ENCODE results near the gene DAG1. TPM values are rescaled to one million over a fixed set of nuclear protein-coding genes. Genes with fewer than 3 reads are reported as not detected.
A peak's percentile ranks its signal among the peaks of the same experiment; 100 is the strongest.

The DAG1 gene
- total and polyA plus RNA-seq, 2 donors (not counting 1 experiment from before 2014, with no cell fraction given): 48.7 TPM

DNA sequence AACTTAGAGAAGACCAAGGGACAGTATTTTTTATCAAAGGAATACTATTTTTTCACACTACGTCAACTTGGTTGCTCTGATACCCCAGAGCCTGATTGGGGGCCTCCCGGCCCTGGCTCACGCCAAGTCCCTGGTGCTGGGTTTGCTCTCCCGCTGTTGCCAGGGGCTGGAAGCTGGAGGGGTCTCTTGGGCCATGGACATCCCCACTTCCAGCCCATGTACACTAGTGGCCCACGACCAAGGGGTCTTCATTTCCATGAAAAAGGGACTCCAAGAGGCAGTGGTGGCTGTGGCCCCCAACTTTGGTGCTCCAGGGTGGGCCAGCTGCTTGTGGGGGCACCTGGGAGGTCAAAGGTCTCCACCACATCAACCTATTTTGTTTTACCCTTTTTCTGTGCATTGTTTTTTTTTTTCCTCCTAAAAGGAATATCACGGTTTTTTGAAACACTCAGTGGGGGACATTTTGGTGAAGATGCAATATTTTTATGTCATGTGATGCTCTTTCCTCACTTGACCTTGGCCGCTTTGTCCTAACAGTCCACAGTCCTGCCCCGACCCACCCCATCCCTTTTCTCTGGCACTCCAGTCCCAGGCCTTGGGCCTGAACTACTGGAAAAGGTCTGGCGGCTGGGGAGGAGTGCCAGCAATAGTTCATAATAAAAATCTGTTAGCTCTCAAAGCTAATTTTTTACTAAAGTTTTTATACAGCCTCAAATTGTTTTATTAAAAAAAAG, 63.9 kb downstream of the DAG1 start:
- Histone ChIP-seq H3K79me2 (ENCODE audit: control insufficient read depth, insufficient read depth, low read length) (no peaks in the 10 kb centered on the region), H2AFZ (ENCODE audit: low read length) (no peak overlapping the region), H3K9me3 (ENCODE audit: control insufficient read depth, insufficient read depth, low read depth, low read length) (no peaks in the 10 kb centered on the region), H3K27ac (ENCODE audit: insufficient read depth, low read length) (no peak overlapping the region), H3K4me1 (ENCODE audit: control insufficient read depth, extremely low read depth, insufficient read depth, low read length) (no peaks in the 10 kb centered on the region), H3K4me3 (replicated peaks in 1 of 4; ENCODE audit: control extremely low read depth in 1 of 4, insufficient read depth in 1 of 4, low read depth in 3 of 4, low read length in 4 of 4) (no peak overlapping the region), H3K4me2 (ENCODE audit: extremely low read depth, insufficient read depth, low read length) (no peak overlapping the region), H3K36me3 (ENCODE audit: control insufficient read depth, insufficient read depth, low read length) (peaks cover 1% of the 10 kb centered on the region), H4K20me1 (ENCODE audit: control insufficient read depth, extremely low read depth, insufficient read depth, low read length) (no peaks in the 10 kb centered on the region), H3K9ac (ENCODE audit: insufficient read depth, low read length) (no peak overlapping the region), H3K27me3 (ENCODE audit: control insufficient read depth, insufficient read depth, low read length) (no peaks in the 10 kb centered on the region)
- DNase-seq (ENCODE audit: low read depth in 2 of 2): no peak
- no peak for TF ChIP-seq EZH2 (IDR thresholded peaks at IDR 0.05; ENCODE audit: low read length, missing control alignments)
- TF ChIP-seq, protein P1, sequence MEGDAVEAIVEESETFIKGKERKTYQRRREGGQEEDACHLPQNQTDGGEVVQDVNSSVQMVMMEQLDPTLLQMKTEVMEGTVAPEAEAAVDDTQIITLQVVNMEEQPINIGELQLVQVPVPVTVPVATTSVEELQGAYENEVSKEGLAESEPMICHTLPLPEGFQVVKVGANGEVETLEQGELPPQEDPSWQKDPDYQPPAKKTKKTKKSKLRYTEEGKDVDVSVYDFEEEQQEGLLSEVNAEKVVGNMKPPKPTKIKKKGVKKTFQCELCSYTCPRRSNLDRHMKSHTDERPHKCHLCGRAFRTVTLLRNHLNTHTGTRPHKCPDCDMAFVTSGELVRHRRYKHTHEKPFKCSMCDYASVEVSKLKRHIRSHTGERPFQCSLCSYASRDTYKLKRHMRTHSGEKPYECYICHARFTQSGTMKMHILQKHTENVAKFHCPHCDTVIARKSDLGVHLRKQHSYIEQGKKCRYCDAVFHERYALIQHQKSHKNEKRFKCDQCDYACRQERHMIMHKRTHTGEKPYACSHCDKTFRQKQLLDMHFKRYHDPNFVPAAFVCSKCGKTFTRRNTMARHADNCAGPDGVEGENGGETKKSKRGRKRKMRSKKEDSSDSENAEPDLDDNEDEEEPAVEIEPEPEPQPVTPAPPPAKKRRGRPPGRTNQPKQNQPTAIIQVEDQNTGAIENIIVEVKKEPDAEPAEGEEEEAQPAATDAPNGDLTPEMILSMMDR (conservative IDR thresholded peaks at IDR 0.05 in 1 of 2, IDR thresholded peaks at IDR 0.05 in 1 of 2; ENCODE audit: low read depth in 1 of 2, low read length in 2 of 2): no peak

DNA sequence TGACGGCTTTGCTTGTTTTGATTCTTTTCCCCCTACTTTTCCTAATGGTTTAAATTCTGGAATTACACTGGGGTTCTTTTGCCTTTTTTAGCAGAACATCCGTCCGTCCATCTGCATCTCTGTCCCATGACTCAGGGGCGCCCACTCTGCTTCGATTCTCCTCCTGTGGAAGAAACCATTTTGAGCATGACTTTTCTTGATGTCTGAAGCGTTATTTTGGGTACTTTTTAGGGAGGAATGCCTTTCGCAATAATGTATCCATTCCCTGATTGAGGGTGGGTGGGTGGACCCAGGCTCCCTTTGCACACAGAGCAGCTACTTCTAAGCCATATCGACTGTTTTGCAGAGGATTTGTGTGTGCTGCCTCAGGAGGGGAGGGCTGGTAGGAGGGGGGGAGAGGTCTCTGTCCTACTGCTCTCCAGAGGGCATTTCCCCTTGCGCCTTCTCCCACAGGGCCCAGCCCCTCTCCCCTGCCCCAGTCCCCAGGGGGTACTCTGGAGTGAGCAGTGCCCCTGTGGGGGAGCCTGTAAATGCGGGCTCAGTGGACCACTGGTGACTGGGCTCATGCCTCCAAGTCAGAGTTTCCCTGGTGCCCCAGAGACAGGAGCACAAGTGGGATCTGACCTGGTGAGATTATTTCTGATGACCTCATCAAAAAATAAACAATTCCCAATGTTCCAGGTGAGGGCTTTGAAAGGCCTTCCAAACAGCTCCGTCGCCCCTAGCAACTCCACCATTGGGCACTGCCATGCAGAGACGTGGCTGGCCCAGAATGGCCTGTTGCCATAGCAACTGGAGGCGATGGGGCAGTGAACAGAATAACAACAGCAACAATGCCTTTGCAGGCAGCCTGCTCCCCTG, 64.7 kb downstream of the DAG1 start:
- DNase-seq (ENCODE audit: low read depth in 2 of 2): peak in 1 of 2 donors; percentile 39
- H3K4me2 ChIP-seq (ENCODE audit: extremely low read depth, insufficient read depth, low read length): no peak overlapping the region
- no peak for TF ChIP-seq EZH2 (IDR thresholded peaks at IDR 0.05; ENCODE audit: low read length, missing control alignments)
- TF ChIP-seq, protein P1 (conservative IDR thresholded peaks at IDR 0.05 in 1 of 2, IDR thresholded peaks at IDR 0.05 in 1 of 2; ENCODE audit: low read depth in 1 of 2, low read length in 2 of 2): no peak
- no peaks in the 10 kb centered on the region for H4K20me1 ChIP-seq (ENCODE audit: control insufficient read depth, extremely low read depth, insufficient read depth, low read length)
- no peak overlapping the region for H3K9ac ChIP-seq (ENCODE audit: insufficient read depth, low read length)
- no peaks in the 10 kb centered on the region for H3K27me3 ChIP-seq (ENCODE audit: control insufficient read depth, insufficient read depth, low read length)
- H3K79me2 ChIP-seq (ENCODE audit: control insufficient read depth, insufficient read depth, low read length): no peaks in the 10 kb centered on the region
- no peak overlapping the region for H3K4me3 ChIP-seq (replicated peaks in 1 of 4; ENCODE audit: control extremely low read depth in 1 of 4, insufficient read depth in 1 of 4, low read depth in 3 of 4, low read length in 4 of 4)
- H3K36me3 ChIP-seq (ENCODE audit: control insufficient read depth, insufficient read depth, low read length): peaks cover 1% of the 10 kb centered on the region
- no peak overlapping the region for H3K27ac ChIP-seq (ENCODE audit: insufficient read depth, low read length)
- no peaks in the 10 kb centered on the region for H3K9me3 ChIP-seq (ENCODE audit: control insufficient read depth, insufficient read depth, low read depth, low read length)
- H2AFZ ChIP-seq (ENCODE audit: low read length): no peak overlapping the region
- no peaks in the 10 kb centered on the region for H3K4me1 ChIP-seq (ENCODE audit: control insufficient read depth, extremely low read depth, insufficient read depth, low read length)
